Testis (tissue), 3 donors: Measurements from ENCODE around the gene RNF157. TPM values are rescaled to one million over a fixed set of nuclear protein-coding genes. Genes with fewer than 3 reads are reported as not detected.

Source experiments
- DNase-seq: peaks from one replicate; pipeline ENCODE4 v3.0.0-alpha.2; 2019
- H3K27ac ChIP-seq, 2 donors: fragments of 200-600 bp; sonication (generic); one replicate each; pipeline ENCODE4 v1.5.1; 2019
- H3K27me3 ChIP-seq: fragments of 200-600 bp; sonication (generic); one replicate; pipeline ENCODE4 v1.5.1; 2019
- H3K36me3 ChIP-seq: fragments of 200-600 bp; sonication (generic); one replicate; pipeline ENCODE4 v1.5.1; 2017; ENCODE audit warnings: low read depth; ENCODE audit errors: missing control alignments
- H3K4me1 ChIP-seq: fragments of 200-600 bp; sonication (generic); one replicate; pipeline ENCODE4 v1.5.1; 2019
- H3K4me3 ChIP-seq, 2 donors: fragments of 200-600 bp; sonication (generic); one replicate each; pipeline ENCODE4 v1.5.1; 2017 to 2019
- H3K9me3 ChIP-seq: fragments of 200-600 bp; sonication (generic); one replicate; pipeline ENCODE4 v1.5.1; 2017
- POLR2A ChIP-seq: fragments of 450-650 bp; IDR thresholded peaks from one replicate; pipeline ENCODE4 v1.6.1; 2017; ENCODE audit warnings: antibody characterized with exemption, mild to moderate bottlenecking, moderate library complexity
- WGBS, 2 donors: methylation state at CpG; one replicate each; pipeline ENCODE4 v1.1.5; 2018; 5-methylcytosine and 5-hydroxymethylcytosine counted together
- intact Hi-C: fragments of 100-400 bp; cut with DNase I; formaldehyde crosslinking; loops from one replicate; pipeline ENCODE4 v1.15.1; 2023; ENCODE audit warnings: low total_unique reads
- polyA plus RNA-seq: library from polyadenylated mRNA; stranded (reverse); fragments of 350-450 nt; fragmentation: Illumina TruSeq; extraction: RNeasy Lipid Tissue Mini Kit (QIAGEN cat#74804); gene quantifications from one replicate; pipeline ENCODE4 v1.2.3, GENCODE V29; 2014; ENCODE audit warnings: low read depth, low replicate concordance; ENCODE audit not compliant: insufficient read depth
- total RNA-seq, 2 donors: library from RNA; depleted of rRNA; stranded (reverse); fragments of >200 nt; gene quantifications; one replicate each; pipeline ENCODE4 v1.2.3, GENCODE V29; 2016
- TF ChIP-seq, protein P1 (sequence below), 3 experiments: fragments of 450-650 bp in 2 of 3; fragments of 200-600 bp in 1 of 3; sonication (generic) in 1 of 3; IDR thresholded peaks; one replicate each; pipeline ENCODE4 v1.5.1; 2016 to 2019; ENCODE audit warnings: antibody characterized with exemption in 3 of 3, mild to moderate bottlenecking in 2 of 3, moderate library complexity in 1 of 3

Gene RNF157
- total and polyA plus RNA-seq, 3 donors from 2014 or later: 98.8 to 108 (median 101) TPM

GRCh38 chr17:76131692-76132573 lies 108.4 kb downstream of the RNF157 start:
- intact Hi-C loops: no loop called here
- no peaks in the 10 kb centered on the region for H3K36me3 ChIP-seq
- no peak for TF ChIP-seq POLR2A
- TF ChIP-seq, protein P1, sequence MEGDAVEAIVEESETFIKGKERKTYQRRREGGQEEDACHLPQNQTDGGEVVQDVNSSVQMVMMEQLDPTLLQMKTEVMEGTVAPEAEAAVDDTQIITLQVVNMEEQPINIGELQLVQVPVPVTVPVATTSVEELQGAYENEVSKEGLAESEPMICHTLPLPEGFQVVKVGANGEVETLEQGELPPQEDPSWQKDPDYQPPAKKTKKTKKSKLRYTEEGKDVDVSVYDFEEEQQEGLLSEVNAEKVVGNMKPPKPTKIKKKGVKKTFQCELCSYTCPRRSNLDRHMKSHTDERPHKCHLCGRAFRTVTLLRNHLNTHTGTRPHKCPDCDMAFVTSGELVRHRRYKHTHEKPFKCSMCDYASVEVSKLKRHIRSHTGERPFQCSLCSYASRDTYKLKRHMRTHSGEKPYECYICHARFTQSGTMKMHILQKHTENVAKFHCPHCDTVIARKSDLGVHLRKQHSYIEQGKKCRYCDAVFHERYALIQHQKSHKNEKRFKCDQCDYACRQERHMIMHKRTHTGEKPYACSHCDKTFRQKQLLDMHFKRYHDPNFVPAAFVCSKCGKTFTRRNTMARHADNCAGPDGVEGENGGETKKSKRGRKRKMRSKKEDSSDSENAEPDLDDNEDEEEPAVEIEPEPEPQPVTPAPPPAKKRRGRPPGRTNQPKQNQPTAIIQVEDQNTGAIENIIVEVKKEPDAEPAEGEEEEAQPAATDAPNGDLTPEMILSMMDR (IDR thresholded peaks at IDR 0.05): no peak
- no peaks in the 10 kb centered on the region for H3K27me3 ChIP-seq
- 81 to 85% methylated on average over 7 to 19 of the region's 21 CpGs for WGBS, 2 donors
- no peak overlapping the region for H3K4me3 ChIP-seq
- no peaks in the 10 kb centered on the region for H3K9me3 ChIP-seq
- H3K27ac ChIP-seq: no peak overlapping the region
- no peak for DNase-seq
- H3K4me1 ChIP-seq: peaks cover 7% of the 10 kb centered on the region

- 81 to 82% methylated on average over 19 to 21 of the region's 21 CpGs for WGBS, 2 donors
- Histone ChIP-seq H3K27ac (no peak overlapping the region), H3K4me1 (peaks cover 7% of the 10 kb centered on the region), H3K36me3 (no peaks in the 10 kb centered on the region), H3K27me3 (no peaks in the 10 kb centered on the region), H3K4me3 (no peak overlapping the region), H3K9me3 (no peaks in the 10 kb centered on the region)
- intact Hi-C loops: no loop called here
- no peak for DNase-seq
- no peak for TF ChIP-seq POLR2A
- TF ChIP-seq, protein P1 (IDR thresholded peaks at IDR 0.05): no peak
Measured at GRCh38 chr17:76131051-76131691, 109.1 kb downstream of the RNF157 start.

DNA sequence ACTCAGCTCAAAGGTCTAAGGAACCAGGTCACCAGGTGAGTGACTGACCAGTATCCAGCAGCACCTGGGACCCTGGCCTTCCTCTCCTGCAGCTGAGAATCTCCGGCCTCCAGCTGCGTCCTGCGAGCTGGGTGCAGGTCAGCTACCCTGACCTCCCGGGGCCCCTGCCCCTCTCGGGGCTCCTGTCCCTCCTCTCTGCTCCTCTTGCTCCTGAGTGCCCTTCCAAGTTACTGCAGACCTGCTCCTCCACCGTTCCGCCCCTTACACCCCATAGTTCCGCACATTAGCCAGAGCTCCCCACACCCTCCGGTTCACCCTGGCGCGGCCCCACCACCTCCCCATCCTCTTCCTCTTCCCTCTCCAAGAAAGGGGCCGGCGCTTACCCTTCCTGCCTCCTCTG lies 109.8 kb downstream of the RNF157 start:
- no peak for DNase-seq
- no peak for TF ChIP-seq POLR2A
- TF ChIP-seq, protein P1 (IDR thresholded peaks at IDR 0.05): no peak
- Histone ChIP-seq H3K4me1 (peaks cover 7% of the 10 kb centered on the region), H3K4me3 (no peak overlapping the region), H3K9me3 (no peaks in the 10 kb centered on the region), H3K27ac (no peak overlapping the region), H3K36me3 (no peaks in the 10 kb centered on the region), H3K27me3 (no peaks in the 10 kb centered on the region)
- WGBS, 2 donors: 79 to 83% methylated on average over 13 of the region's 13 CpGs
- intact Hi-C loops: no loop called here

DNA sequence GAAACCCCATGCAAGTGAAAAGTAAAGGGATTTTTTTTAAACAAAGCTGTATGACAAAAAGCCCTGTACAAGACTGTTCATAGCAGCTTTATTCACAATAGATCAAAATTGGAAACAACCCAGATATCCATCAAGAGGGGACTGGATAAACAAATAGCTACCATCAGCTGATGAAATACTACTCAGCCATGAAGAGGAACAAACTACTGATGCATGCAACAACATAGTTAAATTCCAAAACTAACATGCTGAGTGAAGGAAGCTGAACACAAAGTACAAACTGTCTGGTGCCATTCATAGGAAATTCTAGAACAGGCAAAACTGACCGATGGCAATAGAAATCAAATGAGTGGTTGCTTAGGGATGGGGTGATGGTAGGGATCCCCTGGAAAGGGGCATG lies 114.4 kb downstream of the RNF157 start:
- intact Hi-C loops: no loop called here
- 76 to 100% methylated on average over 1 of the region's 1 CpG for WGBS, 2 donors
- TF ChIP-seq POLR2A: no peak
- TF ChIP-seq, protein P1 (IDR thresholded peaks at IDR 0.05): no peak
- H3K9me3 ChIP-seq: no peaks in the 10 kb centered on the region
- peaks cover 6% of the 10 kb centered on the region for H3K4me1 ChIP-seq
- no peak overlapping the region for H3K27ac ChIP-seq
- no peak overlapping the region for H3K4me3 ChIP-seq
- no peaks in the 10 kb centered on the region for H3K36me3 ChIP-seq
- no peaks in the 10 kb centered on the region for H3K27me3 ChIP-seq
- DNase-seq: no peak
